ENCODE measurements around the gene SLTM.
"Not testable (repeated sequence)": the region's sequence is repeated elsewhere in the genome, so short reads cannot be mapped to it uniquely, and the experiment has no call there.

Gene SLTM

DNA sequence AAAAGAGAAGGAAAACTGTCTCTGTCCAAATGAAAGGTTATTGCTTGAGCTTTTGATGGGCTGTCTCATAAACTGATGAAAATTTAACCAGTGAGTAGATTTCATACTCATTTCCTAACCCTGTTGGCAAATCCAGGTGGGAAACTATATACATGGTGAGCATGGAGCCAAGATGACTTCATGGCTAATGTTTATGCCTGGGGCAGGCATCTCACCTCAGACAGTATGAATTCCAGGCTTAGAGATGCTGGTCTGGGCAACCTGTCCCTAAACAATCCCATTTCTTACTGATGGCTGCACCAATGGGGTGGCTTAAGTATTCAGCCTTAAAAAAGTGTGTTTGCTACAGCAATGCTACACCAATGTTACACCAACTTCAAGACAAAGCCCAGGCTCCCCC lies 58.1 kb downstream of the SLTM start:
- DNase-seq (ENCODE audit: low read depth), result no peak

DNA sequence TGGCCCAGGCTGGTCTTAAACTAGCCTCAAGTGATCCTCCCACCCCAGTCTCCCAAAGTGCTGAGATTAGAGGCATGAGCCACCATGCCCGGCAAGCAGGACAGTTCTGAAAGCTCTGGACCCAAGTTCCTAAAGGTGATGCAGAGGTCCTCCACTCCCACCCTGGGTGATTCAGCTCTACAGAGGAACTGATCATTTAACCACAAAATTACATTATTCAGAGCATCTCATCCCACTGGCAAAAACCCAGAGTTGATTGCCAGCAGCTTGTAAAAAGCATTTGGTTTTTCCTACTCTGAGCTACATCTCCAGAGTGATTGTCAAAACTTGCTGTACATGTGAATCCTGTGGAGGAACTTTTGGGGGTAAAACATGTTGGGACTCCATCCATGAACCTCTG lies 60.2 kb downstream of the SLTM start:
- peak; percentile 51 for DNase-seq (ENCODE audit: low read depth)

DNA sequence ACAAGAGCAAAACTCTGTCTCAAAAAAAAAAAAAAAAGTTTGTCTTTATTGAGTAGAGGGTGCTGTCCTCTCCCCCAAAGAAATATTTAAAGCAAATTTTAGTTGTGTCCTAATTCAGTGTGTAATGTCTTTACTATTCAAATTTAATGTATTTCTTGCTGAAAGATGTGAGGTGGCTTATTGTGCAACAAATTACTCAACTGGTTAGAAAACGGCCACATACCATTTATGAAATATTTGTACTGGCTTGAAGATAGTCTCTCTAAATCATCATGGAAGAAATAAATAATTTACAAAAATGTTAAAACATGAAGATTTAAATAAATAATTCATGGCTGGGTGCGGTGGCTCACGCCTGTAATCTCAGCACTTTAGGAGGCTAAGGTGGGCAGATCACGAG lies 63.0 kb downstream of the SLTM start:
- DNase-seq (ENCODE audit: low read depth), result peak; percentile 60

DNA sequence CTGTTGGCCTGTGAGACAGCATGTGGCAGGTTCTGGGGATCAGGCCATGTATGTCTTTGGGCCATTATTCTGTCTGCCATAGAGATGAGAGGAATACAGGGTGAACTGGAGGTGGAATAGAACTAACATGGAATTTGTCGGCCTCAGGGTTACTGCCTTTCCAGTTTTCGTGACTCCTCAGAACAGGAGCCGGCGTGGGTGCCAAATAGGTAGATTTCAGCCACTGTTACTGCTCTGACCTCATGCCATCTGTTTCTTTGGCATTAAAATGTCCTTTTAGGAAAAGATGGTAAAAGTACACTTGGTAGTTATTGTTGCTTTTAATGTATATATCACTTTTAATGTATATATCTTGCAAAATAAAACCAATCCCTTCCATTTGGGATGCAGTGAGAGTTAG lies 65.6 kb downstream of the SLTM start:
- DNase-seq (ENCODE audit: low read depth), result no peak

DNA sequence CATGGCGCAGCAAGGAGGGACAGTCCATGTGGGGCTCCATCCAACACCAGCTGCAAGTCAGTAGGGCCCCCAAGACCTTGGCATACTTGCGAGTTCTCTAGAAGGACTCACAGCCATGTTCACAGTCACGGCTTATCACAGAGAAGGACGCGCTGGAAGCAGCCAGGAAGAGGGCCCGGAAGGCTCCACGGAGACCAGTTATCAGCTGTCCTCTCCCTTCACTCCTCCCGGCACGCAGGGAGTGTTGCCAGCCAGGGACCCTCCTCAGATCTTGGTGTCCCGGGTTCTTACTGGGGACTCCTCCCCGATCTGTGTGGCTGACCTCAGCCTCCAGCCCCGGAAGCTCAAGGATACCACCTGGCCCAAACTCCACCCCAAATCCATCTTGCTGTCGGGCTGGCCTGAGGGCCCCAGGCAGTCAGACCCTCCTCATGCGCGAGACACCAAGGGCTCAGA lies 68.0 kb downstream of the SLTM start:
- no peak for DNase-seq (ENCODE audit: low read depth)

DNA sequence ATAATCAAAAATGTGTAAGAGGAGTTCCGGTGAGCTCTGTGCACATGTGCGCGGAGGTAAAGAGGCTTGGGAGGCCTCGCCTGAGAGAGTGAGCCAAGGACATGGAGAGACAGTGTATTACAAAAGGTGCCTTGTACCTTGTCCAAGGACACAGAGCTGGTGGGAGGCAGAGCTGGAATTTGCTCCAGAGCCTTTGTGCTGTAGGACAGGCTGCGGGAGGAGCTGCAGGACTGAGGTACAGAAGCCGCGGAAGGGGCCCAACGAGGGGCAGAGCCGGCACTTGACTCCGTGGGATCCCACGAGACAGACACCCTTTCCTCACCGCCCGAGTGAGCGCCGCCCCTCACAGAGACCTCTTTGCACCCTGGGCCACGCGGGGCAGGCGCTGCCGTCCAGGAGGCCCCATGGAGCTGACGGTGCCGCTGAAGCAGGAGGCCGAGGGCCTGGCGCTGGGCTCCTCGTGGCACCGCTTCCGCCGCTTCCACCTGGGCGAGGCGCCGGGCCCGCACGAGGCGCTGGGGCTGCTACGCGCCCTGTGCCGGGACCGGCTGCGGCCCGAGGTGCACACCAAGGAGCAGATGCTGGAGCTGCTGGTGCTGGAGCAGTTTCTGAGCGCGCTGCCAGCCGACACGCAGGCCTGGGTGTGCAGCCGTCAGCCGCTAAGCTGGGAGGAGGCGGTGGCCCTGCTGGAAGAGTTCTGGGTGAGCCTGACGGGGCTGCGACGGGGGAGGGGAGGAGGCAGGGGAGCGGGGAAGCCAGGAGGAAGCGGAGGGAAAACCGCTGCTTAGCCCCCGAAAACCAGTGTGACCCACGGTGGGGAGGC lies 68.7 kb downstream of the SLTM start:
- DNase-seq (ENCODE audit: low read depth), result no peak

DNA sequence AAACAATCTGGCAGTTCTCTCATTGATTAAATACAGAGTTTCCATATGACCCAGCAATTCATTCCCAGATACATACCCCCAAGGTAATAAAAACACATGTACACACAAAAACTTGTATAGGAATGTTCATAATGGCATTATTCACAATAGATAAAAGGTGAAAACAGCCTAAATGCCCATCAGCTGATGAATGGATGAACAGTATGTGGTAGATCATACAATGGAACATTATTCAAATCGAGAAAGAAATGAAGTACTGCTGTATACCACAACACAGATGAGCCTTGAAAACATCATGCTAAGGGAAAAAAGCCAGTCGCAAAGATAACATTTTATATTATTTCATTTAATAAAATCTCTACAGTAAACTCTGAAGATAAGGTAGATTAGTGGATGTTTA lies 71.2 kb downstream of the SLTM start:
- DNase-seq (ENCODE audit: low read depth), result no peak

DNA sequence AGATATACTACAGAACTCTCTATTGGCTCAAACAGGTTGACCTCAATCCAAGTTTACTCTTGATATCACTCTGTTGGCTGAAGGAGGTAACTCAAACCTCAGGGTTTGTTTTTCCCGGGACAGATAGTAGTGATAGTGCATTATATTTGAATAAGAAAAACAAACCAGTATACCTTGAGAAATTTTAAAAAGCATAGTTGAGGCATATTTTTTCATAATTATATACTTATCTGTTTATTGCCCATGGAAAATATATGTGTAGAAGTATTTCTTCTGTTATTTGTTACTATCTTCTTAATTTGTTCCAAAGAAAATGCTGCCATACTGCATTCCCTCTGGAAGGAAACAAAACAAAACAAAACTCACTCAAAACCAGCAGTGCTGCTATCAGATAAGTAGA lies 76.9 kb downstream of the SLTM start:
- not testable (repeated sequence) for DNase-seq (ENCODE audit: low read depth)

DNA sequence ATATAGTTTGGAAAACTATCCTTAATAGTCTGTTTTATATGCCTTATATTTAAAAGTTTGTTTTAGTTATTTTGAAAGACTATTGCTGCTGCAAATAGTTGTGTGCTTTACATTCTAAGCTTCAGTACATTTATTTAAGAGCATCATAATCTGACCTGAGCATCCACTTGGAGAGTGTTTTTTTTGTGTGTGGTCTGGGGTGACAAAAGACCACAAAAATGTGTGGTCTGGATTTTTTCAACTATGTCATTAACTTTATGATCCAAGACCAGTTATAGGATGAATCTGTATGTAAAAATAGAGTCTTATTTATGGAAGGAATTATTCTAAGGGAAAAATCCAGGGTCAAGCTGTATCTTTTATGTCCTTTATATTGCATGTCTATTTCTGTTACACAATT lies 77.4 kb downstream of the SLTM start:
- no peak for DNase-seq (ENCODE audit: low read depth)

DNA sequence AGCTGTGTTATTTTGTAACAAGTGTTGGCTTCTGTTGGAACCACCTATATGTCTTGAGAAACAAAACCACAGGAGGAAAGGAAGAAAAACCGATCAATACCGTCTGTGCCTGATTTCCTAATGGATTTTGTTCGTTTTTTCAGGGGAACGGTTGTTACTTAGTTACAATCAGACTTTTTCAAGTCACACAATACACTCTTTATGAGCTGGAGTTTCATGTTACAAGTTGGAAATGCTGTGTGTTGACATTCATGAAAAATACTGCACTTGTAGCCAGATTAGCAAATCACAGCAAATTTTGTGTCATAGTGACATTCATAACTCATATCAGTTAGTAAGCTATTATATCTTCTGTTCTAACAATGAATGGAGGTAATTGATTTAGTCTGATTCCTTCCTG lies 78.9 kb downstream of the SLTM start:
- no peak for DNase-seq (ENCODE audit: low read depth)

DNA sequence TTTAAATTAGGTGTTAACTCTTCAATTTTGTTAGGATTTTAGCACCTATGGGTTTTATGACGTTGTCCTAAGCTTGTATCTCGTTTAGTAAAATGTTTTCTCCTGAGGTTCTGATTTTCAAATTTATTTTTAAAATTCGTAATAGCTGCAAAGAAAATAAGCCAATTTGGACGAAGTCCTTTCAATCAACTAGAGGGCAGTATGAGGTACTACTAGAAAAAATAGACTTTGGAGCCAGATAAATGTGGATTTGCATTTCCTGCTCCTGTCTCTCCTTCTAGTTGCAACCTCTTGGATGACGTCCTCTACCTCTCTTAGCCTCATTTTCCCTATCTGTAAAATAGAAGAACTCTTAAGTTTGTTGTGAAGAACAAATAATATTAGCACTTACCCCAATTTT lies 81.1 kb downstream of the SLTM start:
- DNase-seq (ENCODE audit: low read depth), result no peak

DNA sequence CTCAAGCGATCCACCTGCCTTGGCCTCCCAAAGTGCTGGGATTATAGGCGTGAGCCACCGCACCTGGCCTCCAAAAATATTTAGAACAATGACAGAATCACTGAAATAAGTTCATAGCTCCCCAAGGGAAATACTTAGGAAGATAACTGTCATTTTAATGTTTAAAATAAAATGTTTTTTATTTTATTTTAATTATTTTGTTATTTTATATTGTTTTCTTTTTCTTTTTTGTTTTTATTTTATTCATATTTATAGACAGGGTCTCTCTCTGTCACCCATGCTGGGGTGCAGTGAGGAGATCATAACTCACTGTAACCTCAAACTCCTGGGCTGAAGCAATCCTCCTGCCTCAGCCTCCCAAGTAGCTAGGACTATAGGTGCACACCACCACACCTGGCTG lies 82.3 kb downstream of the SLTM start:
- not testable (repeated sequence) for DNase-seq (ENCODE audit: low read depth)

DNA sequence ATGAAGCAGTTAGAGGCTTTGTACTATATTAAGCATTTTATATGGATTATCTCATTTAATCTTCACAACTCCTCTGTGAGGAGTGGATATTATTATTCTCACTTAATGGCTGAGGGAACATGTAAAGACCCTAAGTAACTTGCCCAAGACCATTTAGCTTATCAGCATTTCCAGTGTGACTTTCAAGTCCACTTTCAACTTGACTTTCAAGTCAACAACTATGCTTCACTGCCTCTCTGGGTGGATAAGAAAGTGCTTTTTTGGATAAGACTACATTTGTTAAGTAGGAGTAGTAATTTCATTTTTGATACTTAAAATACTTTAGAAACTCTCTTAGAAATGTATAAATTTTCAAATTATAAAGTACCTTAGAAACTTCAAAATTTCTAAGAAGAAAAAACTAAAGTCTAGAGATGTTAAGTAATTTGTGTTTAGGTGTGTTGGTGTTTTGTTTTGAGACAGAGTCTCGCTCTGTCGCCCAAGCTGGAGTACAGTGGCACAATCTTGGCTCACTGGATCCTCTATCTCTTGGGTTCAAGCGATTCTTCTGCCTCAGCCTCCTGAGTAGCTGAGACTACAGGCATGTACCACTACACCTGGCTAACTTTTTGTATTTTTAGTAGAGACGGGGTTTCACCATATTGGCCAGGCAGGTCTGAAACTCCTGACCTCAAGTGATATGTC lies 90.6 kb downstream of the SLTM start:
- no peak for DNase-seq (ENCODE audit: low read depth)

DNA sequence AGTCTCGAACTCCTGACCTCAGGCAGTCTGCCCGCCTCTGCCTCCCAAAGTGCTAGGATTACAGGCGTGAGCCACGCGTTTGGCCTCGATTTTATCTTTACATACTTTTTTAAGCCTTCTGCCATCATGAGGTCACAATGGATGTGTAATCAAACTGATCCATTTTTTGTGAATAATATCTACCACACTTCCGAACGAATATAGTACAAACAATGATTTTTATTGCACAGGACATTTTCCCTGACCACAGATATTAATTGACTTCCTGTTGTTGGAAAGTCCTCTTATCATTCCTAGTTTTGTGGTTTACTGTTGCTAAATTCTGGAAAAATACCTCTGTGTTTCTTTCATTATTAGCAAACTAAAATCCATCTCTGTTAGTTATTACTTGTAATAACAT lies 93.4 kb downstream of the SLTM start:
- DNase-seq (ENCODE audit: low read depth), result peak; percentile 36

DNA sequence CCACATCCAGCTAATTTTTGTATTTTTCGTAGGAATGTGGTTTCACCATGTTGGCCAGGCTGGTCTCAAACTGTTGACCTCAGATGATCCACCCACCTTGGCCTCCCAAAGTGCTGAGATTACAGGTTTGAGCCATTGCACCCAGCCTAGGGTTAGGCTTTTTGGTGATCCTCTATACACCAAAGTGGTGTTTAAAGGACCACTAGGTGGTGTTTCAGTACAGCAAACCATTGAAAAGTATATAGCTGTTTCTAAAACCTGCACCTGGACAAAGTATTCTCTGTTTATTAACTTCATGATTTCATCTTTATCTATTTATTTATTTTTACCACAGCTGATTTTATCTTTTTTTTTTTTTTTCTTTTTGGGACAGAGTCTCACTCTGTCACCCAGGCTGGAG lies 94.0 kb downstream of the SLTM start:
- no peak for DNase-seq (ENCODE audit: low read depth)

DNA sequence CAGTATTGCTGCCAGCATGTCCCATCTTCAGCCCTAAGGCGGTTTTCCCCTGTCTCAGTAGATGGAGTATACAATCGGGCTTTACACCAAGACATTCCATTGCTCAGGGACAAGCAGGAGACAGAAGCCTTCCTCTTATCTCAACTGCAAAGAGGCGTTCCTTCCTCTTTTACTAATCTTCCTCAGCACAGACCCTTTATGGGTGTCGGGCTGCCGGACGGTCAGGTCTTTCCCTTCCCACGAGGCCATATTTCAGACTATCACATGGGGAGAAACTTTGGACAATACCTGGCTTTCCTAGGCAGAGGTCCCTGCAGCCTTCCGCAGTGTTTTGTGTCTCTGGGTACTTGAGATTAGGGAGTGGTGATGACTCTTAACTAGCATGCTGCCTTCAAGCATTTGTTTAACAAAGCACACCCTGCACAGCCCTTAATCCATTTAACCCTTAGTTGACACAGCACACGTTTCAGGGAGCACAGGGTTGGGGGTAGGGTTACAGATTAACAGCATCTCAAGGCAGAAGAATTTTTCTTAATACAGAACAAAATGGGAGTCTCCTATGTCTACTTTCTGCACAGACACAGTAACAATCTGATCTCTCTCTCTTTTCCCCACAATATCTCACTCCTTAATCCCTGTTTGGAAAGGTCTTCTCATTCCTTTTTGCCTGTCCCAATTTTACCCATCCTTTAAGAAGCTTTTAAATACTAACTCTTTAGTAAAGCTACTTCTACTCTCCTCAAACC lies 99.6 kb downstream of the SLTM start:
- DNase-seq (ENCODE audit: low read depth), result not testable (repeated sequence)

DNA sequence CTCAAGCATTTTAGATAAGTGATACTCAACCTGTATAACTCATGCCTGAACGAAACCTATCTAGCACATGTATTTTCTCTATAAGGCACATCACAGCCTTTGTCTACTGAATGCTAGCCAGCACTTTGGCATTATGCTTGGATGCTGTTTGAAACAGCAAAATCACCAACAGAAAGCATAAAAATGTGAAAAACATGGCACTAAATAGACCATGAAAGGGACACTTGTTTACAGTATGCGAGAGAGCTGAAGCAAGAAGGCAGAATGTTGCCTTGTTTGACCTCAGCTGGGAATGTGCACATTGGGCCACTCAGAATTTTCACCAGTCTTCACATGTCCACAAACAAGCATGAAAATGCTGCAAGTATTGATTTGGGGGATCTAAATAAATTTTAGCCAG lies 102.9 kb downstream of the SLTM start:
- DNase-seq (ENCODE audit: low read depth), result peak; percentile 55

Data from fibroblast of gingiva (primary cell).